Hepatocyte (in vitro differentiated cells): ENCODE measurements around the gene FHOD3. TPM values are rescaled to one million over a fixed set of nuclear protein-coding genes. Genes with fewer than 3 reads are reported as not detected.

Experiments
- DNase-seq: peaks from one replicate; pipeline ENCODE4 v3.0.0-alpha.2; 2016; ENCODE audit warnings: low spot score
- H2AFZ ChIP-seq: fragments of 200-600 bp; sonication (generic); 2 replicates; pipeline ENCODE4 v1.6.0; 2016; ENCODE audit warnings: antibody characterized with exemption, mild to moderate bottlenecking
- H3K27ac ChIP-seq: fragments of 200-600 bp; sonication (generic); 2 replicates; pipeline ENCODE4 v1.5.1; 2016; ENCODE audit warnings: mild to moderate bottlenecking
- H3K27me3 ChIP-seq: fragments of 200-600 bp; sonication (generic); 2 replicates; pipeline ENCODE4 v1.6.1; 2016
- H3K36me3 ChIP-seq: fragments of 200-600 bp; sonication (generic); replicated peaks from 2 replicates; pipeline ENCODE4 v1.5.1; 2016; ENCODE audit warnings: low read depth; ENCODE audit not compliant: insufficient read depth
- H3K4me1 ChIP-seq: fragments of 200-600 bp; sonication (generic); 2 replicates; pipeline ENCODE4 v1.5.1; 2016; ENCODE audit warnings: mild to moderate bottlenecking, moderate library complexity; ENCODE audit not compliant: insufficient read depth
- H3K4me2 ChIP-seq: fragments of 200-600 bp; sonication (generic); 2 replicates; pipeline ENCODE4 v1.6.0; 2016
- H3K4me3 ChIP-seq: fragments of 200-600 bp; sonication (generic); 2 replicates; pipeline ENCODE4 v1.5.1; 2016; ENCODE audit warnings: mild to moderate bottlenecking
- H3K79me2 ChIP-seq: fragments of 200-600 bp; sonication (generic); 2 replicates; pipeline ENCODE4 v1.6.0; 2017; ENCODE audit warnings: mild to moderate bottlenecking
- H3K9me2 ChIP-seq: fragments of 200-600 bp; sonication (generic); replicated peaks from 2 replicates; pipeline ENCODE4 v1.6.0; 2017; ENCODE audit warnings: mild to moderate bottlenecking; ENCODE audit not compliant: insufficient read depth
- H3K9me3 ChIP-seq: fragments of 200-600 bp; sonication (generic); 2 replicates; pipeline ENCODE4 v1.5.1; 2016; ENCODE audit warnings: low read depth, mild to moderate bottlenecking
- H4K20me1 ChIP-seq: fragments of 200-600 bp; sonication (generic); 2 replicates; pipeline ENCODE4 v1.6.0; 2016; ENCODE audit warnings: mild to moderate bottlenecking; ENCODE audit not compliant: insufficient read depth, poor library complexity, severe bottlenecking
- EZH2 ChIP-seq: fragments of 200-600 bp; sonication (generic); IDR thresholded peaks from 2 replicates; pipeline ENCODE4 v1.6.1; 2016; ENCODE audit warnings: antibody characterized with exemption, mild to moderate bottlenecking, borderline replicate concordance
- EZH2phosphoT487 ChIP-seq: fragments of 200-600 bp; sonication (generic); IDR thresholded peaks from one replicate; pipeline ENCODE4 v1.6.1; 2018; ENCODE audit warnings: antibody characterized with exemption, mild to moderate bottlenecking, low read depth, moderate library complexity; ENCODE audit not compliant: unreplicated experiment, severe bottlenecking
- WGBS: methylation state at CpG from one replicate; pipeline ENCODE4 v1.1.6; 2016; ENCODE audit warnings: low lambda C conversion rate; ENCODE audit errors: missing lambda C conversion rate; 5-methylcytosine and 5-hydroxymethylcytosine counted together
- polyA plus RNA-seq: library from polyadenylated mRNA; unstranded; fragments of >200 nt; fragmentation: Nextera tagmentation; extraction: Ambion mirVana; gene quantifications from 2 replicates; pipeline ENCODE4 v1.2.1, GENCODE V29; 2016
- total RNA-seq: library from RNA; depleted of rRNA; stranded (reverse); fragments of >200 nt; gene quantifications from 2 replicates; pipeline ENCODE4 v1.2.3, GENCODE V29; 2014
- TF ChIP-seq, protein P1 (sequence below): fragments of 200-600 bp; sonication (generic); IDR thresholded peaks from 2 replicates; pipeline ENCODE4 v1.5.1; 2016; ENCODE audit warnings: antibody characterized with exemption, mild to moderate bottlenecking; ENCODE audit not compliant: poor library complexity

FHOD3 gene
- total and polyA plus RNA-seq, 2 experiments from 2014 or later, result 1.7 to 2.7 TPM

DNA sequence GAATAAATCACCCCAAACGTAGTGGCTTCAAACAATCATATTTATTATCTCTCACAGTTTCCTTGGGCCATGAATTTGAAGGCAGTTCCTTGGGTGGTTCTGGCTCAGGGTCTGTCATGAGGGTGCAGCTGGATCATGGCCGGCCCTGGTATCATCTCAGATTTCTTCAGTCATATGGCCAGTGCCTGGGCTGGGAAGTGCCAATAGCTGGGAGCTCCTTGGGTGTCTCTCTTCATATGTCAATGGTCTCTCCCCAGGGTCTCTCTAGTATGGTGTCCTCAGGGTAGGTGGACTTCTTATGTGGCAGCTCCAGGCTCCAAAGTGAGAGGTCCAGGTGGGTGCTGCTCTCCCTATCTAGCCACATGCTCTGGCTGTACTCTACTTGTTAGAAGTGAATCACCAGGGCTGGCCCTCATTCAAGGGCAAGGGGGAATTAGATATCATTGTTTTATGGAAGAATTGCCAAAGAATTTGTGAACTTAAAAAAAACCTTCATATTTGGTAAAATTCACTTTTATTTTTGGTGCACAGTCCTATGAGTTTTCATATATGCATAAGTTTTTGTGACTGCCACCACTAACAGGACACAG lies 15.4 kb downstream of the FHOD3 start:
- 90% methylated on average over 2 of the region's 2 CpGs for WGBS
- no peaks in the 10 kb centered on the region for H3K9me3 ChIP-seq
- H3K4me1 ChIP-seq, result no peaks in the 10 kb centered on the region
- no peak overlapping the region for H3K4me3 ChIP-seq
- H4K20me1 ChIP-seq, result no peaks in the 10 kb centered on the region
- DNase-seq, result no peak
- H3K4me2 ChIP-seq, result no peak overlapping the region
- no peaks in the 10 kb centered on the region for H3K79me2 ChIP-seq
- H3K36me3 ChIP-seq, result no peaks in the 10 kb centered on the region
- H3K27me3 ChIP-seq, result no peaks in the 10 kb centered on the region
- H3K9me2 ChIP-seq, result no peaks in the 10 kb centered on the region
- H3K27ac ChIP-seq, result no peak overlapping the region
- TF ChIP-seq, protein P1, sequence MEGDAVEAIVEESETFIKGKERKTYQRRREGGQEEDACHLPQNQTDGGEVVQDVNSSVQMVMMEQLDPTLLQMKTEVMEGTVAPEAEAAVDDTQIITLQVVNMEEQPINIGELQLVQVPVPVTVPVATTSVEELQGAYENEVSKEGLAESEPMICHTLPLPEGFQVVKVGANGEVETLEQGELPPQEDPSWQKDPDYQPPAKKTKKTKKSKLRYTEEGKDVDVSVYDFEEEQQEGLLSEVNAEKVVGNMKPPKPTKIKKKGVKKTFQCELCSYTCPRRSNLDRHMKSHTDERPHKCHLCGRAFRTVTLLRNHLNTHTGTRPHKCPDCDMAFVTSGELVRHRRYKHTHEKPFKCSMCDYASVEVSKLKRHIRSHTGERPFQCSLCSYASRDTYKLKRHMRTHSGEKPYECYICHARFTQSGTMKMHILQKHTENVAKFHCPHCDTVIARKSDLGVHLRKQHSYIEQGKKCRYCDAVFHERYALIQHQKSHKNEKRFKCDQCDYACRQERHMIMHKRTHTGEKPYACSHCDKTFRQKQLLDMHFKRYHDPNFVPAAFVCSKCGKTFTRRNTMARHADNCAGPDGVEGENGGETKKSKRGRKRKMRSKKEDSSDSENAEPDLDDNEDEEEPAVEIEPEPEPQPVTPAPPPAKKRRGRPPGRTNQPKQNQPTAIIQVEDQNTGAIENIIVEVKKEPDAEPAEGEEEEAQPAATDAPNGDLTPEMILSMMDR, result no peak
- no peak for TF ChIP-seq EZH2phosphoT487
- TF ChIP-seq EZH2, result no peak
- H2AFZ ChIP-seq, result no peak overlapping the region

DNA sequence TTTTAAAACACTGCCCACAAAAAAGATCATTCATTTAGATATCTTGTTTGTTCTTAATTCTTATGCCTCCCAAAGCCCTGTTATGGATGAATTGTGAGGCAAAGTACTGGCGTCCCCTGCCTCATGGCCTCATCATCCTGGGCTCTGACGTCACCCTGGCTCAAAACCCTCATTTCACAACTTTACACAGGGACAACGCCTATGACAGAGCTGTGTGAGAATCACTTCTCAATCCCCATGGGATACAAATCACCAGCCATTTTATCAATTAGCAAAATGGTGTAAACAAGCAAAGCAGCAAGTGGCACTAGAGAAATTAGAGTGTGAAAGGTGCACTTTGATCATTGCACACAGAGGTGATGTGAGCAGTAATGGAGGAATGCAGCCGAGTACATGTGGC lies 16.6 kb downstream of the FHOD3 start:
- Histone ChIP-seq H3K36me3 (no peaks in the 10 kb centered on the region), H3K4me1 (no peaks in the 10 kb centered on the region), H4K20me1 (no peaks in the 10 kb centered on the region), H3K9me3 (peaks cover 3% of the 10 kb centered on the region), H2AFZ (no peak overlapping the region), H3K4me3 (no peak overlapping the region), H3K27ac (no peak overlapping the region), H3K79me2 (no peaks in the 10 kb centered on the region), H3K4me2 (no peak overlapping the region), H3K9me2 (no peaks in the 10 kb centered on the region), H3K27me3 (no peaks in the 10 kb centered on the region)
- TF ChIP-seq EZH2phosphoT487, result no peak
- TF ChIP-seq, protein P1, result no peak
- no peak for TF ChIP-seq EZH2
- WGBS, result 81% methylated on average over 4 of the region's 4 CpGs
- no peak for DNase-seq

DNA sequence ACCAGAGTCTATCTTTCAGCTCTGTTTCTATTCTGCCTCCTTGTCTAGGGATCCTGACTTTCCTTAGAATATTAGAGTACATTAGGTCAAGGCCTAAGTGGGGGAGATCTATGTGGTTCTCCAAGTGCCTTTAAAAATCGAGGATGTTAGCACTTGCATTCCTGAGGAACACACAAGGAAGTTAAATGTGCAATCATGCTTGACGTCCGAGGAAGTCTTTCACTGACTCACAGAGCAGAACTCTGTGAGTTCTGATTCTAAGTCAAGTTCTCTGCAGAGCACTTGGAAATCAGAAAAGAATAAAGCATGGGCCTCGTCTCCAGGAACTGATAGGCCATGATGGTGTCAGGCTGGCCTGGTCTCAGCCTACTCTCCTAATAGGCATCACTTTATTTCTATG lies 17.2 kb downstream of the FHOD3 start:
- DNase-seq, result no peak

More for the DNA sequence above, 17.2 kb downstream of the FHOD3 start:
- H3K4me1 ChIP-seq, result no peaks in the 10 kb centered on the region
- 67% methylated on average over 4 of the region's 4 CpGs for WGBS
- H3K9me3 ChIP-seq, result peaks cover 5% of the 10 kb centered on the region
- no peak overlapping the region for H3K4me2 ChIP-seq
- H3K9me2 ChIP-seq, result no peaks in the 10 kb centered on the region
- no peak overlapping the region for H2AFZ ChIP-seq
- no peaks in the 10 kb centered on the region for H3K36me3 ChIP-seq
- no peaks in the 10 kb centered on the region for H4K20me1 ChIP-seq
- TF ChIP-seq, protein P1, result no peak
- no peak for TF ChIP-seq EZH2
- TF ChIP-seq EZH2phosphoT487, result no peak
- no peak overlapping the region for H3K27ac ChIP-seq
- no peaks in the 10 kb centered on the region for H3K27me3 ChIP-seq
- no peak overlapping the region for H3K4me3 ChIP-seq
- H3K79me2 ChIP-seq, result no peaks in the 10 kb centered on the region
